Calu3 (cell line): ENCODE results near the gene DHRS4. TPM values are rescaled to one million over a fixed set of nuclear protein-coding genes. Genes with fewer than 3 reads are reported as not detected.

Experiments used
- BruUV-seq: library from RNA; stranded (reverse); fragments of 400-500 nt; replicated peaks from 2 replicates; lab custom pipeline; 2021; lab: Mats Ljungman, UMichigan
- CTCF ChIA-PET: fragments of 300-600 bp; sonication (Branson Sonifier 250); formaldehyde crosslinking; loops from one replicate; lab custom pipeline; 2022; ENCODE audit warnings: antibody characterized with exemption; lab: Charles Lee
- DNase-seq: peaks from one replicate; pipeline ENCODE4 v3.0.0; 2022
- H3K27ac Mint-ChIP-seq: one replicate; pipeline ENCODE4 v1.8.0; 2022; ENCODE audit warnings: mixed read lengths; ENCODE audit not compliant: unreplicated experiment
- H3K27me3 Mint-ChIP-seq: one replicate; pipeline ENCODE4 v1.8.0; 2022; ENCODE audit warnings: mixed read lengths; ENCODE audit not compliant: unreplicated experiment
- H3K36me3 Mint-ChIP-seq: one replicate; pipeline ENCODE4 v1.8.0; 2022; ENCODE audit warnings: mild to moderate bottlenecking, moderate library complexity, mixed read lengths; ENCODE audit not compliant: insufficient read depth, unreplicated experiment
- H3K4me1 Mint-ChIP-seq: one replicate; pipeline ENCODE4 v1.8.0; 2022; ENCODE audit warnings: mild to moderate bottlenecking, low read depth, mixed read lengths; ENCODE audit not compliant: unreplicated experiment
- H3K4me3 Mint-ChIP-seq: one replicate; pipeline ENCODE4 v1.8.0; 2022; ENCODE audit warnings: mild to moderate bottlenecking, low read depth, moderate library complexity, mixed read lengths; ENCODE audit not compliant: unreplicated experiment
- H3K9me3 Mint-ChIP-seq: one replicate; pipeline ENCODE4 v1.8.0; 2022; ENCODE audit warnings: low read depth, mixed read lengths; ENCODE audit not compliant: unreplicated experiment
- CTCF ChIP-seq: fragments of 200-600 bp; IDR thresholded peaks from one replicate; pipeline ENCODE4 v1.8.0; 2022; ENCODE audit warnings: antibody characterized with exemption; ENCODE audit not compliant: unreplicated experiment
- intact Hi-C: fragments of 100-400 bp; cut with micrococcal nuclease; formaldehyde crosslinking; loops from one replicate; pipeline ENCODE4 v1.10.0; 2022; ENCODE audit not compliant: unreplicated experiment
- total RNA-seq: library from RNA; stranded (reverse); gene quantifications from 2 replicates; pipeline ENCODE4 v1.2.3, GENCODE V29; 2022

DHRS4 gene
- total RNA-seq, 1 experiment from 2014 or later = 19.0 TPM

- H3K4me1 Mint-ChIP-seq = peaks cover under 1% of the 10 kb centered on the region
- H3K27ac Mint-ChIP-seq = no peak overlapping the region
- intact Hi-C loops = no loop called here
- no peak for DNase-seq
- no peak for TF ChIP-seq CTCF
- CTCF ChIA-PET = interaction anchor here (0.8 to 1.9 kb wide), 4 partner anchors 20 to 342 kb away, joined by 3 to 8 read pairs (median 4); no protein-coding TSS in a partner anchor
- H3K36me3 Mint-ChIP-seq = no peaks in the 10 kb centered on the region
- no TSS peak for BruUV-seq
- H3K27me3 Mint-ChIP-seq = peaks cover 37% of the 10 kb centered on the region
- H3K9me3 Mint-ChIP-seq = no peaks in the 10 kb centered on the region
- no peak overlapping the region for H3K4me3 Mint-ChIP-seq
These were observed 22.8 kb upstream of the DHRS4 start for GRCh38 chr14:23930742-23931141.

GRCh38 chr14:23931721-23932289 is 21.8 kb upstream of the DHRS4 start:
- Mint-ChIP-seq H3K27me3 (peaks cover 38% of the 10 kb centered on the region), H3K27ac (no peak overlapping the region), H3K4me3 (no peak overlapping the region), H3K36me3 (peaks cover 3% of the 10 kb centered on the region), H3K4me1 (peaks cover 7% of the 10 kb centered on the region), H3K9me3 (no peaks in the 10 kb centered on the region)
- no peak for DNase-seq
- CTCF ChIA-PET = interaction anchor here (0.6 to 1.8 kb wide), 3 partner anchors 300 to 1088 kb away, joined by 3 to 8 read pairs (median 6); no protein-coding TSS in a partner anchor
- no TSS peak for BruUV-seq
- TF ChIP-seq CTCF = no peak
- intact Hi-C loops = no loop called here

GRCh38 chr14:23932639-23933038 is 20.9 kb upstream of the DHRS4 start:
- no TSS peak for BruUV-seq
- no peak for DNase-seq
- no peak overlapping the region for H3K27ac Mint-ChIP-seq
- peaks cover 30% of the 10 kb centered on the region for H3K27me3 Mint-ChIP-seq
- H3K9me3 Mint-ChIP-seq = no peaks in the 10 kb centered on the region
- no peak overlapping the region for H3K4me3 Mint-ChIP-seq
- CTCF ChIA-PET = interaction anchor here (1.2 to 1.6 kb wide), 2 partner anchors 10 to 301 kb away, joined by 3 read pairs; no protein-coding TSS in a partner anchor
- no peak for TF ChIP-seq CTCF
- intact Hi-C loops = no loop called here
- peaks cover 7% of the 10 kb centered on the region for H3K4me1 Mint-ChIP-seq
- peaks cover 3% of the 10 kb centered on the region for H3K36me3 Mint-ChIP-seq

GRCh38 chr14:23933108-23933741 is 20.3 kb upstream of the DHRS4 start:
- Mint-ChIP-seq H3K36me3 (peaks cover 3% of the 10 kb centered on the region), H3K27ac (no peak overlapping the region), H3K4me1 (peaks cover 7% of the 10 kb centered on the region), H3K9me3 (no peaks in the 10 kb centered on the region), H3K4me3 (no peak overlapping the region), H3K27me3 (peaks cover 24% of the 10 kb centered on the region)
- BruUV-seq = no TSS peak
- CTCF ChIA-PET = interaction anchor here (1.2 to 1.6 kb wide), 2 partner anchors 10 to 301 kb away, joined by 3 read pairs; no protein-coding TSS in a partner anchor
- DNase-seq = no peak
- intact Hi-C loops = no loop called here
- TF ChIP-seq CTCF = no peak
